Breast epithelium (tissue), 3 donors: ENCODE data around the gene STX2.

Source experiments
- CTCF ChIP-seq, 3 donors: fragments of 450-650 bp; IDR thresholded peaks; one replicate each; pipeline ENCODE4 v1.5.1; 2016 to 2017; ENCODE audit warnings: antibody characterized with exemption in 3 of 3, mild to moderate bottlenecking in 3 of 3, moderate library complexity in 3 of 3
- POLR2A ChIP-seq: fragments of 450-650 bp; IDR thresholded peaks from one replicate; pipeline ENCODE4 v1.6.1; 2016; ENCODE audit warnings: antibody characterized with exemption, mild to moderate bottlenecking, moderate library complexity
- POLR2AphosphoS5 ChIP-seq, 3 donors: sonication (generic); formaldehyde crosslinking; IDR thresholded peaks; one replicate each; pipeline ENCODE4 v1.6.1; 2017; ENCODE audit warnings: antibody characterized with exemption in 3 of 3

- TF ChIP-seq CTCF (IDR thresholded peaks at IDR 0.05) (no peak), POLR2AphosphoS5 (IDR thresholded peaks at IDR 0.05) (no peak), POLR2A (no peak)
Measured at GRCh38 chr12:130879781-130880389, 40.8 kb upstream of the STX2 start.
